ENCODE results near the gene PNRC2.

The PNRC2 gene

DNA sequence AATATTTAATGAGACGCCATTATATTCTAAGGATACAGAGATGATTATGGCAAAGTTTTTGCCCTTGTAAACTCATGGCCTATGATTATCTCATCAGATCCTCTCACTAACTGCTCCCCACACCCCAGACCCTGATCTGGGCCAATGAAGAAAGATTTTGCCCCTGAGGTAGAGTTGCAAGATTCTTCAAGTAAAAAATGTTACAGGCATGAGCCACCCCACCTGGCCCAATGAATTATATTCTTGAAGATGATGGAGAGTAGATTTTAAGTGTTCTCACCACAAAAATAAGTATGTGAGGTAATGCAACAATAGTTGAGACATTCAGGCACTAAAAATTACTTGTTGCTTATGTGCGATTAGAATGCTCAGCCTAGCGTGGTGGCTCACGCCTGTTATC, 44.7 kb upstream of the PNRC2 start:
- no peak for DNase-seq (ENCODE audit: low read depth, low spot score)
- H3K4me3 ChIP-seq (ENCODE audit: low read depth, low read length) = no peak overlapping the region
- TF ChIP-seq, protein P1, sequence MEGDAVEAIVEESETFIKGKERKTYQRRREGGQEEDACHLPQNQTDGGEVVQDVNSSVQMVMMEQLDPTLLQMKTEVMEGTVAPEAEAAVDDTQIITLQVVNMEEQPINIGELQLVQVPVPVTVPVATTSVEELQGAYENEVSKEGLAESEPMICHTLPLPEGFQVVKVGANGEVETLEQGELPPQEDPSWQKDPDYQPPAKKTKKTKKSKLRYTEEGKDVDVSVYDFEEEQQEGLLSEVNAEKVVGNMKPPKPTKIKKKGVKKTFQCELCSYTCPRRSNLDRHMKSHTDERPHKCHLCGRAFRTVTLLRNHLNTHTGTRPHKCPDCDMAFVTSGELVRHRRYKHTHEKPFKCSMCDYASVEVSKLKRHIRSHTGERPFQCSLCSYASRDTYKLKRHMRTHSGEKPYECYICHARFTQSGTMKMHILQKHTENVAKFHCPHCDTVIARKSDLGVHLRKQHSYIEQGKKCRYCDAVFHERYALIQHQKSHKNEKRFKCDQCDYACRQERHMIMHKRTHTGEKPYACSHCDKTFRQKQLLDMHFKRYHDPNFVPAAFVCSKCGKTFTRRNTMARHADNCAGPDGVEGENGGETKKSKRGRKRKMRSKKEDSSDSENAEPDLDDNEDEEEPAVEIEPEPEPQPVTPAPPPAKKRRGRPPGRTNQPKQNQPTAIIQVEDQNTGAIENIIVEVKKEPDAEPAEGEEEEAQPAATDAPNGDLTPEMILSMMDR (IDR thresholded peaks at IDR 0.05; ENCODE audit: insufficient read depth, low read length, missing control alignments) = no peak
- CTCF ChIA-PET = interaction anchor here (2.2 to 3.3 kb wide), 5 partner anchors 8 to 144 kb away, joined by 8 to 53 read pairs (median 30); partner anchors contain the start of gene PITHD1
- POLR2A ChIA-PET = no interaction called here

DNA sequence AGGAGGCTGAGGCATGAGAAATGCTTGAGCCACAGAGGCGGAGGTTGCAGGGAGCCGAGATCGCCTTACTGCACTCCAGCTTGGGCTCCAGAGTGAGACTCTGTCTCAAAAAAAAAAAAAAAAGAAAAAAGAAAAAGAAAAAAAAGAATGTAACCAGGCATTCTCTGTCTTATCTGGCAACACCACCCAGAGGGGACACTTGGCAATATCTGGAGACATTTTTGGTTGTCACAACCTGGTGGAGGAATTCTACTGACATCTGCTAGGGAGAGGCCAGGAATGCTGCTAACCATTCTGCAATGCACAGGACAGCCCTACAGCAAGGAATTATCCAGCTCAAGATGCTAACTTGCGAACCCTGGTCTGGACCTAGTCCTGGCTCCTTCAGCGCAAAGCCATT, 44.2 kb upstream of the PNRC2 start:
- CTCF ChIA-PET = interaction anchor here (1.2 to 3.3 kb wide), 8 partner anchors 9 to 152 kb away, joined by 3 to 53 read pairs (median 8); partner anchors contain the start of gene PITHD1
- POLR2A ChIA-PET = no interaction called here
- TF ChIP-seq, protein P1 (IDR thresholded peaks at IDR 0.05; ENCODE audit: insufficient read depth, low read length, missing control alignments) = no peak
- H3K4me3 ChIP-seq (ENCODE audit: low read depth, low read length) = no peak overlapping the region
- DNase-seq (ENCODE audit: low read depth, low spot score) = no peak

DNA sequence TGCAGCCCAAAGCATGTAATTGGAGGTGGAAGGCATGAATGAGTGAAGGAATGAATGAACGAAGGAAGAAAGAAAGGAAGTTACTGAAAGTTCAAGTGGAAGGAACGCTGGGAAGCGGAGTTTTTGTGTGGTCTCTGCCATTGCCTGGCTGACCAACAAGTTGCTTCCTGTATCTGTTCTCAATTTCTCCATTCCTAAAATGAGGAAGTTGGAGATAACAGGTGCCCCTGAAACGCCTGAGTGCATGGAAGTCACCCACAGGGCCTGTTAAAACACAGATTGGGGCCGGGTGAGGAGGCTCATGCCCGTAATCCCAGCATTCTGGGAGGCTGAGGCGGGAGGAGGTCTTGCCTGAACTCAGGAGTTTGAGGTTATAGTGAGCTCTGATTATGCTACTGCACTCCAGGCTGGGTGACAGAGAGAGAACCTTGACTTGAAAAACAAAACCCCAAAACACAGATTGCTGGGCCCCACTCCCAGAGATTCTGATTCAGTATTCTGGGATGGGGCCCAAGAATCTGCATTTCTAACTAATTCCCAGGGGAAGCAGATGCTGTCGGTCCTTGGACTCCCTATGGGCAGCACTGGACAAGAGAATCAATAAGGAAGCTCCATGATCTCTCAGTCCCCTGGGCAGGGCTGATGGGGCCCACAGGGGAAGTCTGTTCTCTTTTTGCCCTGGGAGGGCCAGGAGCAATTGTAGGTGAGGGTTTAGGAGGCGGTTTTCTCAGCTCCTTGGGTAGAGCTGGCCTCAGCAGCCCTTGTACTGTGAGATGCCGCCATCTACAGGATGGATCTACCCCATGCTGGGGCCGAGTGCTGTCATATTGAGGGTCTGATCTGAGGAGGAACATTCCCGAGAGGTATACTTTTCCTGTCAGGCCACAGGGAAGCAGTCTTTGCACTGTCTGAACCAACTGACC, 43.2 kb upstream of the PNRC2 start:
- ChIA-PET POLR2A (interaction anchor here (0.9 to 1.0 kb wide), 2 partner anchors 91 to 92 kb away, joined by 3 read pairs; partner anchors contain the start of gene HMGCL), CTCF (interaction anchor here (0.7 to 3.3 kb wide), 24 partner anchors 7 to 153 kb away, joined by 3 to 53 read pairs (median 4); partner anchors contain the start of genes GALE and PITHD1)
- H3K4me3 ChIP-seq (ENCODE audit: low read depth, low read length) = no peak overlapping the region
- TF ChIP-seq, protein P1 (IDR thresholded peaks at IDR 0.05; ENCODE audit: insufficient read depth, low read length, missing control alignments) = peak; percentile 66
- no peak for DNase-seq (ENCODE audit: low read depth, low spot score)

DNA sequence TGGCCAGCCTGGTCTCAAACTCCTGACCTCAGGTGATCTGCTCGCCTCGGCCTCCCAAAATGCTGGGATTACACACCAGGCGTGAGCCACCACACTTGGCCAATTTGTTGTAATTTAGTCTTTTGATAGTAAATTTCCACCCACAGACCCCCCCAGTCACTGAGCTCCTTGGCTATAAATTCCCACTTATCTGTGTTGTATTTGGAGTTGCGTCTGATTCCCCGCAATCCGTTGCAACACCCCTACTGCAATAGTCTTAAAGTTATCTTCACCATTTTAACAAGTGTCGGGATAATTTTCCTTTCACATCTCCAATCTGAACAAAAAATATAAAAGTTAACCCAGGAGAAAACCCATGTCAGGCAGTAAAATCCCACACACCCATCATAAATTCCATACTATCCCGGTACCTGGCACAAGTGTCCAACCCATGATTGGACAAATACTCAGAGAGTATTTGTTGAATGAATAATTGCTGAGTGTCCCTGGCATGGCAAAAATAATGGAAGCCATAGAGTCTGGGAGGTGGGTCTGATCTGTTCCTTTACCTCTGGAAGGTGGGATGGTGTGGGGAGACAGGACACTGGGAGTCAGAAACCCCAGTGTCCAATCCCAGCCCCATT, 37.2 kb upstream of the PNRC2 start:
- no peak overlapping the region for H3K4me3 ChIP-seq (ENCODE audit: low read depth, low read length)
- POLR2A ChIA-PET = no interaction called here
- no peak for DNase-seq (ENCODE audit: low read depth, low spot score)
- CTCF ChIA-PET = interaction anchor here (1.9 kb wide), 1 partner anchor 151 kb away, joined by 5 read pairs; no protein-coding TSS in a partner anchor
- TF ChIP-seq, protein P1 (IDR thresholded peaks at IDR 0.05; ENCODE audit: insufficient read depth, low read length, missing control alignments) = no peak

DNA sequence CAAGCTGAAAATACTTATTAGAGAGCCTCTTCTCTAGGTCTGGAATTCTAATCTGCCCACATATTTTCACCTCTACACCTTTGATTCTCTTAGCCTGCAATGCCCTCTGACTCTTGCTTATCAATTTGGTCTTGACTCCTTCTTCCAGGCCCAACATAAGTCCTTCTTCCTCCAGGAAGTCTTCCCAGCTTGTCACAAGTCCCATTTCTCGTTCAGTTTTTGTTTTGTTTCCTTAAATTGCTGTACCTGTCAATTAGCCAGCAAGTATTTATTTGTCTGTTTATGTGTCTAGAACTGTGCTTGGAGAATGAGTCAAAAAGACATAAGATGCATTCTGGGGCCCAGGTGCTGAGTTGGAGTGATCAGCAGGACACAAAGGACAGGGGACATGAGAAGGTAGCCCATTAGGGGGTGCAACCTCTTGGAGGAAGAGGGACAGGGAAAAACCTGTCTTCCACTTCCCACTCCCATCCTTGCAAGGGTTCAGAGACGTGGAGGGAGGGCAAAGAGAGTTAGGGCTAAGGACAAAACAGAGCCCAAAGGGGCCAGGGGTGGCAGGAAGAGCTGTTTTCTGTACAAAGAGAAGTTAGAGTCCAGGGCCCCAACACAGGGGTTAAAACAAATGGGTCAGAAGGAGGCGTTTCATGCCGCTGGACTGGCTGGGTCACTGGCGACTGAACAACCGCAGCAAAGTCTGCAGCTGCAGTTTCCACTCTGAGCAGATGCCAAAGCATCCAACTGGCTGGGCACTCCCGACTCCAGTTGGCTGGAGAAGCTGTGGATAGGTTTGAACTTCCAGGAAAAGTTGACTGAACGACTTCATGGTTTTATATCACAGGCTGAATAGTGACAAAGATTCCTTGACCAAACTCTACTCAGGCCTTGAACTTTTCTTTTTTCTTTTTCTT, 35.8 kb upstream of the PNRC2 start:
- TF ChIP-seq, protein P1 (IDR thresholded peaks at IDR 0.05; ENCODE audit: insufficient read depth, low read length, missing control alignments) = no peak
- CTCF ChIA-PET = interaction anchor here (1.9 kb wide), 1 partner anchor 152 kb away, joined by 5 read pairs; no protein-coding TSS in a partner anchor
- no peak overlapping the region for H3K4me3 ChIP-seq (ENCODE audit: low read depth, low read length)
- DNase-seq (ENCODE audit: low read depth, low spot score) = no peak
- POLR2A ChIA-PET = no interaction called here

All from AG04449 (cell line).